NT2/D1 (cell line): ENCODE results near the gene LSG1.

Source experiments
- SUZ12 ChIP-seq: IDR thresholded peaks from 2 replicates; pipeline ENCODE4 v1.6.1; 2011; ENCODE audit not compliant: insufficient read length, insufficient read depth; ENCODE audit errors: extremely low read depth
- YY1 ChIP-seq: IDR thresholded peaks from 2 replicates; pipeline ENCODE4 v1.6.1; 2011; ENCODE audit not compliant: insufficient read length, insufficient read depth
- ZNF274 ChIP-seq: IDR thresholded peaks from 2 replicates; pipeline ENCODE4 v1.6.1; 2011; ENCODE audit warnings: mild to moderate bottlenecking, low read depth, low read length

DNA sequence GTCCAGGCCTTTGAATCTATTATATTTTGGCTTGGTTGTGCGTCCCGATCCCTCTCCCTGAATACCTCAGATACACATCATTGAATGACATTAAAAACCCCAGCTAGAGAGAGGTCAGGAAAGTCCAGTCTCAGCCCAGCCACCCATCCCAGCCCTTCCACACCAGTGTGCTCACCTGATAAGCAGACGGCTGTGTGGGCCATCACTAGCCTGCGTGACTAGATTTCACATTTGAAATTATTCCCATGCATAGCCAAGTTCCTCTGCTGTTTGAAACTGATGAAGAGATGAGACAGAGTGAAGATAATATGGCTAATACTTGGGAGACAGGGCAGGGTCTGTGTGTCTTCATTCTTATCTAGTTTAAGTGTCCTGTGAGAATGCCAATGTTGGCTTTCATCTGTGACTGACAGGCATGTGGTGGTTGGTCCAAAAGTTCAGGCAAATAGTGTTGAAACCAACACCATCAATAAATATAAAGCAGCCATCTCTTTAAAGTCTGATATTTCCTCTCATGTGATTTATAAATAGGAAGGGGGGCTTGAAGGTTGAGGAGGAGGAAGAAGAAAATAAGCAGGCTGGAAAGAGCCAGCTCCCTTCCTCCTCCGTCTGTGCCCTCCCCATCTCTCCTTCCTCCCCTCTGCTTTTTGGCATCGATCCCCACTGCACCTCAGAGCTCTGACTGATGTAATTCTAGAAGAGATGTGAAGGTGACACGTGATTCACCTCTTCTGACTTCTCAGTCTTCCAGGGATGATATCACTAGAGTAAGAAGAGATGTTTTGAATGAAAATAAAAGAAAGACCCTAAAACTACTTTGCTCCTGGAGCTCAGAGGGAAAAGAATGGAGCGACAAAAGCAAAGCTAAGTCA is 18.7 kb upstream of the LSG1 start:
- TF ChIP-seq ZNF274 (no peak), YY1 (no peak), SUZ12 (no peak)
